ENCODE results near the gene TTC28.

- TF ChIP-seq CTCF (IDR thresholded peaks at IDR 0.05): peak; percentile 79 to 97 (median 82)
- TF ChIP-seq POLR2A (IDR thresholded peaks at IDR 0.05): no peak
These were observed 659.5 kb downstream of the TTC28 start for GRCh38 chr22:28019881-28020861.

Measured in thyroid gland (tissue), 4 donors.